T-helper 2 cell treated with Interferon-gamma antibody and Interleukin-4, amounts not matched to agents 100 ng/mL and 5 ng/mL, for 36 hours (primary cell): ENCODE measurements around the gene RRP7A. TPM values are rescaled to one million over a fixed set of nuclear protein-coding genes. Genes with fewer than 3 reads are reported as not detected.
"Not testable (repeated sequence)": the region's sequence is repeated elsewhere in the genome, so short reads cannot be mapped to it uniquely, and the experiment has no call there.

ENCODE experiments used
- intact Hi-C: fragments of 100-400 bp; cut with micrococcal nuclease; formaldehyde crosslinking; loops from one replicate; pipeline ENCODE4 v1.15.1; 2023
- total RNA-seq: library from RNA; stranded (reverse); gene quantifications from 2 replicates; pipeline ENCODE4 v1.2.3, GENCODE V29; 2022

RRP7A gene, protein sequence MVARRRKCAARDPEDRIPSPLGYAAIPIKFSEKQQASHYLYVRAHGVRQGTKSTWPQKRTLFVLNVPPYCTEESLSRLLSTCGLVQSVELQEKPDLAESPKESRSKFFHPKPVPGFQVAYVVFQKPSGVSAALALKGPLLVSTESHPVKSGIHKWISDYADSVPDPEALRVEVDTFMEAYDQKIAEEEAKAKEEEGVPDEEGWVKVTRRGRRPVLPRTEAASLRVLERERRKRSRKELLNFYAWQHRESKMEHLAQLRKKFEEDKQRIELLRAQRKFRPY
- 76.9 and 81.2 TPM in 2 replicates for total RNA-seq

DNA sequence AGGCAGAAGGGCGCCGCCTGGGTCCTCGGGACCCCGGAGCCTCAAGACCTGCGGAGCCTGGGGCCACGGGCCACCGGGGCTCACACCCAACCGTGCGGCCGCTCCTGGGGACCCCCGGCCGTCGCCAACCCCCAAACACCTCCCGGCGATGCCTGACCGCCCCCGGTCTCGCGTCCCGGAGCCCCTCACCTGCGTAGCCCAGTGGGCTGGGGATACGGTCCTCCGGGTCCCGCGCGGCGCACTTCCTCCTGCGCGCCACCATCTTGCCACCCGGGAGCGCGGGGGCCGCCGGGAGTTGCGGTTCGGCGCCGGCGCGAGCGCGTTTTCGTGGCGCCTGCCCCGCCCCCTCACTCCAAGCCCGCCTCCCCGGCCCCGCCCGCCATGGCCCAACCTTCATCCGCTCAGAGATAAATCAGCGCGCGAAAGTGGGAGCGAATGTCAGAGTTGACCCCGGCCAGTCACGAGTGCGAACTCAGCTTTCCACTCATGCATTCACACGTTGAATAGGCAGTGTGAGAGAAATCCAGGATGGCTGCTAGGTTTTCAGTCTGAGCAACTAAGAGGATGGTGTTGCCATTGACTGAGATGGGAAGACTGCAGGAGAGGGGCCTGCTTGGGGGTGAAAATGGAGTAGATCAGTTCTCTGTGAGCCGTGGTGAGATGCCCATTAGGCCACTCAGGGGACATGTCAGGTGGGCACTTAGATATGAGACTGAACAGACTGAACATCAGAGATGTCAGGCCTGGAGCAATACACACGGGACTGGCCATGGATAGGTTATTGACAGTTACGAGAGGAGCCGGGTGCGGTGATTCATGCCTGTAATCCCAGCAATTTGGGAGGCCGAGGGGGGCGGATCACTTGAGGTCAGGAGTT is at the start of gene RRP7A:
Gene RRP7A, minus strand, starts transcription at position 272 of the 877 bp plus-strand sequence. Its CDS starts 10 bp downstream, at position 262.
- intact Hi-C loops, result loop anchor here (1.0 kb wide), 1 partner anchor 95 kb away; the partner anchor contains the start of gene POLDIP3

DNA sequence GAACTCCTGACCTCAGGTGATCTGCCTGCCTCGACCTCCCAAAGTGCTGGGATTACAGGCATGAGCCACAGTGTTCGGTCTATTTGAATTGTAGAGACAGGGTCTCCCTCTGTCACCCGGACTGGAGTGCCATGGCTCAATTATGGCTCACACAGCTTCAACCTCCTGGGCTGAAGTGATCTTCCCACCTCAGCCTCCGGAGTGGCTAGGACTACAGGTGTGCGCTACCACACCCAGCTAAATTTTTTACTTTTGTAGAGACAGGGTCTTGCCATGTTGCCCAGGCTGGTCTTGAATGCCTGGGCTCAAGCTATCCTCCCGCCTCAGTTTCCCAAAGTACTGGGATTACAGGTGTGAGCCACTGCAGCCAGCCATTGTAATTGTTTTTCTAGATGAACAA is 48.4 kb upstream of the RRP7A start:
- intact Hi-C loops, result not testable (repeated sequence)

DNA sequence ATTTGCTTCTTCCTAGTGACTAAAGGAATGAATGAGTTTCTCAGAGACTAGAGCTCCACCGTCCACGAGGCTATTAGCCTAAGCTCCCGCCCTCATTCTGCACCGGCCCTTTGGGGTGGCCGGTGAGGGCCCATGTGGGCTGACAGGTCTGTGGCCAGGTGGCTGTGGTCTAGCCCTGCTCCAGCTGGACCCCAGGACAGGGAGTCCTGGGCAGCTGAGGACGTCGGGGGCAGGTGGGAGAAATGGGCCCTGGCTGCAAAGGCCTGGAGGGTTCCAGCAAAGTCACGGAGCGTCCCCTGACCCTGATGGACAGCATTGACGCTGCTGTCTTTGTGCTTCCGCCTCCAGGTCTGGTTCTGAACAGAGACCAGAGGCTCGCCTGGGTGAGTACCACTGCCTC is 46.4 kb upstream of the RRP7A start:
- intact Hi-C loops, result no loop called here

DNA sequence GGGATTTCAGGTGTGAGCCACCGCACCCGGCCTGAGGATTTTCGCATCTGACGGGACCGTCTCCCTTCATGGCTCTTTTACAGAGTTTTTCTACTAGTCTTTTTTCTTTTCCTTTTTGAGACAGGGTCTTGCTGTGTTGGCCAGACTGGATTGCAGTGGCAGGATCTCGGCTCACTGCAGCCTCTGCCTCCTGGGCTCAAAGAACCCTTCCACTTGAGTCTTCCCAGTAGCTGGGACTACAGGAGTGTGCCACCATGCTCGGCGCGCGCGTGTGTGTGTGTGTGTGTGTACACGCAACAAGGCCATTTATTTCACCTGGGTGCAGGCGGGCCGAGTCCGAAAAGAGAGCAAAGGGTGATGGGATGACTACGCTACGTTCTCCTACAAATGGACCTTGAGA is 45.1 kb upstream of the RRP7A start:
- intact Hi-C loops, result no loop called here

DNA sequence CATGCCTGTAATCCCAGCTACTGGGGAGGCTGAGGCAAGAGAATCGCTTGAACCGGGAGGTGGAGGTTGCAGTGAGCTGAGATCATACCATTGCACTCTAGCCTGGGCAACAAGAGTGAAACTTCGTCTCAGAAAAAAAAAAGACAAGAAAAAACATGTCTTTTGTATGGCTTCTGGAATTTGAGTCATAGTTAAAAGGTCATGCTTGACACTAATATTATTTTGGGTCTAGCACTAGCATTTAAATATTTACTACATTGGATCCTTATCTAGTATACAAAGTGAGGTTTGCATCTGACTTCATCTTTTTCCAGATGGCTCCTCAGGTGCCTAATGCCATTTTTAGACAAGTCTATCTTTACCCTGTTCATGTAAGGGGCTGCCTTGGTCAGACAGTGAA is 44.3 kb upstream of the RRP7A start:
- intact Hi-C loops, result not testable (repeated sequence)

DNA sequence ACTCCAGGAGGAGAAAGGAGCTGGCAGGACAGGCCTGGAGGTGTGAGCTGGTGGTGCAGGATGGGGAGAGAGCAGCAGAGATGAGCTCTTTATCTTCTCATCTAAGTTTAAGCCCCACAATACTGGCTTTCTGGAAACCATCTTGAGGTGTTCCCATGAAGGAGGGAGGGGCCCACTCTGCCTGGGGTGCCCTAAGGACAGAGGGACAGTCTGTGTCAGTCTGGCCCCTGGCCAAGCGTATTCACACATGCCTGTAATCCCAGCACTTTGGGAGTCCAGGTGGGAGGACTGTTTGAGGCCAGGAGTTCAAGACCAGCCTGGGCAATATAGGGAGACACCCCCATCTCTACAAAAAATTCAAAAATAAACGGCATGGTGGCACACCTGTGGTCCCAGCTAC is 43.1 kb upstream of the RRP7A start:
- intact Hi-C loops, result no loop called here

DNA sequence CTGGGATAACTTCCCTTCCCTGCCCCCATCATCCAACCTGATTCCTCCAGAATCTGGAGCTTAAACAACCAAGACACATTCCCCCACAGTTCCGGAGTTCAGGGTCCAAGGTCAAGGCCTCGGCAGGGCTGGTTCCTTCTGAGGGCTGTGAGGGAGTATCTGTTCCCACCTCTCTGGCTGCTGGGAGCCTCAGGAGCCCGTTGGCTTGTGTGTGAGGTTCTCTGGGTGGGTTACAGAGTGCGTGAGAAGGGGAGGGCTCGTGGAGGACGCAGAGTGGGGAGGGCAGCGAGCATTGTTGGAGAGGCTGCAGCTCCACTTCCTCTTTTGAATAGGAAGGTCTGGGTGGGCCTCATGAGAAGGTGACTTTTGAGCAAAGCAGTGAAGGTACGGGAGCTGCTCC is 42.7 kb upstream of the RRP7A start:
- intact Hi-C loops, result no loop called here

DNA sequence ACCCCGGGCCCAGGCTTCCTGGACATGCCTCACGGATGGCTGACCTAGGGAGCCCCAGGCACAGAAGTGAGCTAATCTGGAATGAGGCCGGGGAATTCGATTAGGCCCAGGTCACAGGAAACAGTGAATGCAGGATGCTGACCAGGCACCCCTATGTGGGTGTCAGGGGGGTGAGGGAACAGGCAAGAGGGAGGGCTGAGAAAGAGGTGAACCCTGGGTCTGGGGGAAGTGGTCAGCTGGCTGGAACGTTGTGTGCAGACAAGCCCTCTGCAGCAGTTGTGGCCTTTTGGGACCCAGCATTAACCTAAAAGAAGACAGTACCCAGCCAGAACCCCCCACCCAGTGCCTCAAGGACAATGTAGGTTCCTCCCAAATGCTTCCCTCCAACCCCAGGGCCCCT is 42.3 kb upstream of the RRP7A start:
- intact Hi-C loops, result no loop called here

DNA sequence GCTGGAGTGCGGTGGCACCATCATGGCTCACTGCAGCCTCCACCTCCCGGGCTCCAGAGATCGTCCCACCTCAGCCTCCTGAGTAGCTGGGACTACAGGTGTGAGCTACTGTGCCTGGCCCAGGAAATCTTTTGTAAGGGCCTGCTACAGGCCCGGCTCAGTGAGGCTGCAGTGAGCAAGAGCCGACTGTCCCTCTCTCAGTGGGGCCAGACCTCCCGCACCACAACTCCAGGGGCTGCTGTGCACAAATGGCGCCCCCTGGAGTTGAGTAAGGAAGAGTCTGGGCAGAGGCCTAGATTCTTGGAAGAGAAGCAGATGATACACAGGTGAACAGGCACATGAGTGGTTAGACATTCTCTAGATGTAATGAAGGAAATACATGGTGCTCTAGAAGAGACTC is 41.2 kb upstream of the RRP7A start:
- intact Hi-C loops, result no loop called here

DNA sequence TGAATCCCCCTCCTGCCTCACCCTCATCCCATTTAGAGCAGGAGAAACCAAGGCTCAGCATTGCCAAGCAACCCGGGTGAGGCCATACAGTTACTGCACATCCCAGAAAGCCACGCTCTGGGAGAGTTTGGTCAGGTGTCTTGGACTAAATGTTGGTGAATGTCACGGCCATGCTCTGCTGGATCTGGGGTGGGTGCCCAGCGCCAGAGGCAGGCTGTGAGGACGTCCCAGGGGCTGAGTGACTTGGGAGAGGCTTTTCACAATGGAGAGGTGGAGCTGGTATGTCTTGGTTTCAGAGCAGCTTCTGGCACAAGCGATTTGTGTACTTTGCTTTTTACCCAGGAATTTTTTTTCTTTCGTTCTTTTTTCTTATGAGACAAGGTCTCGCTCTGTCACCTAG is 40.8 kb upstream of the RRP7A start:
- intact Hi-C loops, result no loop called here

DNA sequence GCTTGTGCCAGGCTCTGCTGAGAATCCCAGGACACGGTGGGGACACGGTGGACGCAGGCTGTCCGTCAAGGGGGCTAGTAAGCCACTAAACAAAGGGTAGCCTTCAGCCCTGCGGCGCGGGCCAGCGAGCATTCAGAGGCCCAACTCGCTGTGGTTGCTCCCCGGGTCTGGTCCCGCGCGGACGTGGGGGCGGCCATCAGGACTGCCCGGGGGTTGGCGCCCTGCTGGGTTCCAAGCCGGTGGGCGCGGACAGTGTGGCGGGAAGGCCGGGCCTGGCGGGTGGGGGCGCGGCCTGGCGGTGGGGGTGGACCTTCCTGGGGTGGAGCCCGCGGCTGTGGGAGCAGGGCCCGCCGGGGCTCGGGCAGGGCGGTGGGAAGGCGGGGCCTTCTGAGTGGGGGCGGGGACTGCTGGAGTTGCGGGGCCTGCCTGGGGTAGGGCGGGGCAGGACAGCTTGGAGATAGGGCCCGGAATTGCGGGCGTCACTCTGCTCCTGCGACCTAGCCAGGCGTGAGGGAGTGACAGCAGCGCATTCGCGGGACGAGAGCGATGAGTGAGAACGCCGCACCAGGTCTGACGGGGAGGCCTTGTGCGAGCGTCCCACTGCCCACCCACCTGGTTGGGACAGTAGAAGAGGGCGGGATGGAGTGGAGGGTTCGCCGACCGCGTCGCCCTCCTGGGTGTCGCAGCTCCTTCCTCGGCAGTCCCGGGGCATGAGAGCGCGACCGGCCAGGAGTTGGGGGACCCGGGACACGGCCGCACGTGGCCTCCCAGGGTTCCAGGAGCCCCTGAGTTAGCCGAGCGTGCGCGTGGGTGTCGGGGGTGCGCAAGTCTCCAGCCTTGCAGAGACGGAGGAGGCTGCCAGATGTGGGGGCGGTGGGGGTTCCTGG is 34.1 kb upstream of the RRP7A start, which contains the start of gene SERHL2:
Gene SERHL2, plus strand, starts transcription at position 482 of the 887 bp plus-strand sequence. Its CDS starts 65 bp downstream, at position 547.
- intact Hi-C loops, result loop anchor here (2.0 to 10.0 kb wide), 3 partner anchors 29 to 61 kb away; partner anchors contain the start of gene POLDIP3

DNA sequence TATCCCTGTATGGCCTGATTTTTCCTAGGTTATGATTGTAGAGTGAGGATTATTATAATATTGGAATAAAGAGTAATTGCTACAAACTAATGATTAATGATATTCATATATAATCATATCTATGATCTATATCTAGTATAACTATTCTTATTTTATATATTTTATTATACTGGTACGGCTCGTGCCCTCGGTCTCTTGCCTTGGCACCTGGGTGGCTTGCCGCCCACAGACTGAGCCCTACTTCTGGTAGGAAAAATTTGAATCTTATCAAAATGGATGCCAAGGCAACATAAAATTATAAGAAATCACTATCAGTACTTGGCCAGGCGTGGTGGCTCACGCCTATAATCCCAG is 32.7 kb upstream of the RRP7A start:
- intact Hi-C loops, result loop anchor here (2.0 to 10.0 kb wide), 3 partner anchors 31 to 63 kb away; partner anchors contain the start of gene POLDIP3

DNA sequence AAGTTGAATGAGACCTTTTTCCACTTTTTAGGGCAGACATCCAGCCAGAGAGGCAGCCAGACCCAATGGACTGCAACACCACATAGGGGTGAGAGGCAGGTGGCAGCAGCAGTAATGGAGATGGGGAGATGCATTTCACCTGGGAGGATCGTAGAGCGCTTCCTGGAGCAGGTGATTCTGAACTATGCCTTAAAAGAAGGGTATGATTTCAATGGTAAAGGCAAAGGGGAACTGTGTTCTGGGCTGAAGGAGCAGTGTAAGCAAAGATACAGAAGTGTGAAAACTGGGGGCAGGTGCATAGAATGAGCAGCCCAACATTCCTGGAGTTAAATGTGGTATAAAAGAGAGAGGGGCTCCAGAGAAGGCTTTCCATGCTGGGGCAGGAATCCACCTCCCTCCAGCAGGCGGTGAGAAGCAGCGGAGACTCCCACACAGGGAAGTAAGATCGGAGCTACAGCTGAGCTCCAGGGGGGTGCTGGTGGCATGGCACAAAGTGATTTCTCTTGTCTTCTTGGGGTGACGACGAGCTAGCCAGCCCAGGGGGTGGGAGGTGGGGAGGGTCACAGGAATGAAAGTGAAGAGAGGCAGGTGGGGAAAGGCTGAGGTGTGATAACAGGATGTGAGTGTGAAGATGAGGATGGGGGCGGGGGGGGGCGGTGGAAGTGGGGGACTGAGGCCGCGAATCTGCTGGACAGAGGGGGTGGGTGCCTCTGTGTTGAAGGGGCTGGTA is 29.9 kb upstream of the RRP7A start:
- intact Hi-C loops, result loop anchor here (2.0 to 10.0 kb wide), 3 partner anchors 17 to 65 kb away; partner anchors contain the start of gene POLDIP3

DNA sequence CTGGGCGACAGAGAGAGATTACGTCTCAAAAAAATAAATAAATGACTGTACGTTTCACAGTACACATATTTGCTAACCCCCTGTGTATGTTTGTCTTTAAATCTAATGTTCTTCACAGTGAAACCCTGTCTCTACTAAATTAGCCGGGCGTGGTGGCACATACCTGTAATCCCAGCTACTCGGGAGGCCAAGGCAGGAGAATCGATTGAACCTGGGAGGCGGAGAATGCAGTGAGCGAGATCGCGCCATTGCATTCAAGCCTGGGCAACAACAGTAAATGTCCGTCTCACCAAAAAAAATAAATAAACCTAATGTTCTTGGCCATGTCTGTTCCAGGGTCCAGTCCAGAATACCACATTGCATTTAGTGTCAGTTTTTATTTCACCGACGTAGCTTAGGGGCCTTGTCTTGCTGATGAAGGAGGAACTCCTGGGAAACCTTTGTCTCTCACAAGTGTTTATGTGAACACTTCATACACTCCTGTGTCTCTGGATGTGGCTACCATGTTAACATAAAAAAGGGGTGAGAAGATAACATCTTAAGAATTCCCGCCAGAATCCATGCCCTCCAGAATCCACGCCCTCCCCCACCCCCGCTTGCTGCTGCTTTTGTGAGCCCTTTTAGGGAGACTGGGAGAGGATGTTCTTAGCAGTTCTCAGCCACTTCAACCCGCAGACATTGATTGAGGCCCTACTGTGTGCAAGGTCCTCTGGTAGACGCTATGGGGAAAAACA is 29.2 kb upstream of the RRP7A start:
- intact Hi-C loops, result no loop called here

DNA sequence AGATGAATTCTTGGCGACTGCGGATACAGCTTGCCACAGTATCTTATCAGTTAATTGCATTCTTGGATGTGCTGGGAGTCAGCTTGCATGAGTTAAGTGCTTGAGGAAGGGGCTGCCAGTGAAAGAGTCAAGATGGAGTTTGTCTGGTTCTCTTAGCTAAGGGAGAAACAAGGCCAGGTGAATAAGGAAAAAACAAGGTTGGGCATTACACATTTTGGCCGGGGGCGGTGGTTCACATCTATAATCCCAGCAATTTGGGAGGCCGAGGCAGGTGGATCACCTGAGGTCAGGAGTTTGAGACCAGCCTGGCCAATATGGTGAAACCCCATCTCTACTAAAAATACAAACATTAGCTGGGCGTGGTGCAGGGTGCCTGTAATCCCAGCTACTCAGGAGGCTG is 28.5 kb upstream of the RRP7A start:
- intact Hi-C loops, result not testable (repeated sequence)

DNA sequence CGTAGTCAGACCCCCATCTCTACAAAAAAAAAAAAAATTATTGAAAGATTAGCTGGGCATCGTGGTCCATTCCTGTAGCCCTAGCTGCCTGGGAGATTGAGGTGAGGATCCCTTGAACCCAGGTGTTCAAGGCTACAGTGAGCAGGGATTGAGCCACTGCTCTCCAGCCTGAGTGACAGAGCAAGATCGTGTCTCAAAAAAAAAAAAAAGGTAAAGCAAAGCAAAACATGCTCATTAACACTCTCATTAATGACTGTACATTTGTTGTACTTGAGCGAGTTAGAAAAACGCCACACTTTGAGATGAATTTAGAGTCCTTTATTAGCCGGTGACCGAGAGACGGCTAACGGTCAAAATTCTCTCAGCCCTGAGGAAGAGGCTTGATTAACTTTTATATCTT is 28.0 kb upstream of the RRP7A start:
- intact Hi-C loops, result no loop called here

DNA sequence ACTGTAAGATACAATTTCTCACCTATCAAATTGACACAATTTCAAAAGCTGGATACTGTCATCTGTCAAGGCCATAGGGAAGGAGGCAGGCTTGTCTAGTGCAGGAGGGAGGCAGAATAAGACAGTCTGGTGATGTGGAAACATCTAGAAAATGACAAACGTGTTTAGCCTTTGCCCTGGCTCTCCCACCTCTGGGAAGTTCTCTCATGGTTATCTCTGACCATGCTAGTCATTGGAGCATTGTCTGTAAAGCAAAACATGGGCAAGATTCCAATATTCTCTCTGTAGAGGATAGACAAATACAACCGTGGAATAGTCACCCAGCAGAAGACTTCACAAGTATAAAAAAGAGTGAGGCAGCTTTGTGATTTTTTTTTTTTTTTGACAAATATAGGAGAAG is 25.1 kb upstream of the RRP7A start:
- intact Hi-C loops, result no loop called here

DNA sequence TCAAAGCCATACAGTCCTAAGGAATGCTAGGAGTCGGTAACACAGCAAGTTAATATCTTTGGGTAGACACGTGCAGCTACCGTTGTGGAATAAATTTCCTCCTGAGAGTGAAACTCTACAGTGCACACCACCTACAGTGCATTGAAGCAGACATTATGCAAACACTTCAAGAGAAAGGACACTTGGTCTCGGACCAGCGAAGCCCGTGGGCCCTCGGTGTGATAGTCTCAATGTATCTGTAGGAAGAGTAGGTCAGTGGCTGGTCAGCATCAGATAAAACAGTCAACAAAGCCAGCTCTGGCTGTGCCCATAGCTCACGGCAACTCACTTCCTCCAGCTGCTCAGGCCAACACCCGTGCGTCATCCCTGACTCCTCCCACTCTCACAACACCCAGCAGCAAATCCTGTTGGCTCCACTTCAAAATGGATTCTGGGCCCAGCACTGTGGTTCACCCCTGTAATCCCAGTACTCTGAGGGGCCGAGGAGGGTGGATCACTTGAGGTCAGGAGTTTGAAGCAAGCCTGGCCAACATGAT is 19.7 kb upstream of the RRP7A start:
- intact Hi-C loops, result not testable (repeated sequence)

DNA sequence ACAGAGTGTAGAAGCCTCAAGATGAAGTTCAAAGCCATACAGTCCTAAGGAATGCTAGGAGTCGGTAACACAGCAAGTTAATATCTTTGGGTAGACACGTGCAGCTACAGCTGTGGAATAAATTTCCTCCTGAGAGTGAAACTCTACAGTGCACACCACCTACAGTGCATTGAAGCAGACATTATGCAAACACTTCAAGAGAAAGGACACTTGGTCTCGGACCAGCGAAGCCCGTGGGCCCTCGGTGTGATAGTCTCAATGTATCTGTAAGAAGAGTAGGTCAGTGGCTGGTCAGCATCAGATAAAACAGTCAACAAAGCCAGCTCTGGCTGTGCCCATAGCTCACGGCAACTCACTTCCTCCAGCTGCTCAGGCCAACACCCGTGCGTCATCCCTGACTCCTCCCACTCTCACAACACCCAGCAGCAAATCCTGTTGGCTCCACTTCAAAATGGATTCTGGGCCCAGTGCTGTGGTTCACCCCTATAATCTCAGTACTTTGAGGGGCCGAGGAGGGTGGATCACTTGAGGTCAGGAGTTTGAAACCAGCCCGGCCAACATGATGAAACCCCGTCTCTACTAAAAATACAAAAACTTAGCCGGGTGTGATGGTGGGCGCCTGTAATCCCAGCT is 17.7 kb upstream of the RRP7A start:
- intact Hi-C loops, result not testable (repeated sequence)
